GM19351 (cell line): Measurements from ENCODE around the gene CNTNAP2.

Experiments
- ATAC-seq: cut with Tn5 transposase; IDR thresholded peaks from one replicate; pipeline ENCODE4 v1.9.1; 2021; ENCODE audit warnings: mild to moderate bottlenecking, moderate library complexity; ENCODE audit not compliant: unreplicated experiment

Gene CNTNAP2

DNA sequence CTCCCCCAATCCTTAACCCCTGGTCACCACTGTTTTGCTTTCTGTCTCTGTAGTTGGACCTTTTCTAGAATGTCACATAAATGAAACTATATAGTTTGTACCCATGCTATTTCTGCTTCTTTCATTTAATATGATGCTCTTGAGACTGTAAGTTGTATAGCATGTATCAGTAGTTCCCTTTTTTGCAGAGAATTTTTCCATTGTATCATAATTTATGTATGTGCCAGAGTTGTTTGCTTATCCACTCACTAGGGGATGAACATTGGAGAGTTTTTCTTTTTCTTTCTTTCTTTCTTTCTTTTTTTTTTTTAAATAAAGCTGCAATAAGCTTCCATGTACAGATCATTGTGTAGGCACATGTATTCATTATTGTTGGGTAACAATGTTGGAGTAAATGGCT lies 544.8 kb downstream of the CNTNAP2 start:
- ATAC-seq = no peak

DNA sequence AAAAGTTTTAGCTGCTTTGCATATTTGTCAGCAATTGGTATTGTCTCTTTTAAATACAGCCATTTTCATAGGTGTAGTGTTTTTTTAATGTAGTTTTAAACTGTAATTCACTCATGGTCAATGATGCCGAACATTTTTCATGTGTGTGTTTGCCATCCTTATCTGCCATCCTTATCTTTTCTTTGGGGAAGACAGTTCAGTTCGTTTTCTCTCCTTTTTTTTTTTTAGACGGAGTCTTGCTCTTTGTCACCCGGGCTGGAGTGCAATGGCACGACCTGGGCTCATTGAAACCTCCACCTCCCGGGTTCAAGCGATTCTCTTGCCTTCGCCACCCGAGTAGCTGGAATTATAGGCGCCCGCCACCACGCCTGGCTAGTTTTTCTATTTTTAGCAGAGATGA lies 545.3 kb downstream of the CNTNAP2 start:
- no peak for ATAC-seq

GRCh38 chr7:146665023-146665422 lies 548.4 kb downstream of the CNTNAP2 start:
- no peak for ATAC-seq

- no peak for ATAC-seq
Observed at GRCh38 chr7:146670532-146670931, 553.9 kb downstream of the CNTNAP2 start.

DNA sequence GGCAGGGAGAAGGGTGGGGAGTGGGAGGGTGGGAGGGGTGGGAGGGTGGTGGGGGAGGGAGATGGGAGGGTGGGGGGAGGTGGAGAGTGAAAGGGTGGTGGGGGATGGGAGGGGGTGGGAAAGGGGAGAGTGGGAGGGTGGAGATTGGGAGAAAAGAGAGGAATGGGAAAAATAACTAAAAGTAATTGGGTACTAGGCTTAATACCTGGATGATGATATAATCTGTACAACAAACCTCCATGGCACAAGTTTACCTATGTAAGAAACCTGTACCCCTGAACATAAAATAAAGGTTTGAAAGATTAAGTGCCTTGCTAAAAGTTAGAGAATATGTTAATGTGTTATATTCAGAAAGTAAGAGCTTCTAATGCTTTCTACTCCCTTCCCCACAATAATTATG lies 564.9 kb downstream of the CNTNAP2 start:
- no peak for ATAC-seq

DNA sequence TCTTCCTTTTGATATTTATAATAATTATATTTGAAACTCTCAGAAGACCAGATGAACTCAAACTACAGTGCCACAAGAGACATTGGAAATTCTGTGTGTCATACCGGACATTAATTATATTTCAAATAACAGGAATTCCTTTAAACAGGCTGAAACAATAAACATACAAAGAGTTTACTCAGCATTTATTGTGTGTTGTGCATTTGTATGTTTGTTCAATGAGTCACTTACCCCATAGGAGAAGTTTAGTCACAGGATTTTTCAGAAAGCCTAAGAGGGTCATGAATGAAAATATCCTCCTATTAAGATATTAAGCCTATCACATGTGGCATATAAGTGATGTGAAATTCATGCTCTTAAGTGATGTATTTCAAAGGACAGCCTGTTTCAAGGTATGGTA lies 566.8 kb downstream of the CNTNAP2 start:
- no peak for ATAC-seq

DNA sequence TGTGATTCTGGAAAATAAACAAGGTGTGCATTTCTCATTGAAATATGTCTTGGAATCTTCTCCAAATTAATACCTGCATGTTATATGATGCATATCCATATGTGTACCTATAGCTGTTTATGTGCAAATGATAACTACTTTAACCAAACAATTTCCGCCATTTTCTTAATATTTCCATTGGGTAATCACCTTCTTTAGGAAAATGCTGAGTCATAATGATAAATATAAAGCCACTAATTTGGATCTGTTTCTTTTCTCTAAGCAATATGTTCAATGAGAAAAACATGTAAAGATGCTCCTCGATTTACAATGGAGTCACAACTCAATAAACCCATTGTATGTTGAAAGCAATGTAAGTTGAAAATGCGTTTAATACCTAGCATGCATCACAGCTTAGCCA lies 574.4 kb downstream of the CNTNAP2 start:
- ATAC-seq = no peak

GRCh38 chr7:146698995-146699610 lies 582.5 kb downstream of the CNTNAP2 start:
- ATAC-seq = no peak

DNA sequence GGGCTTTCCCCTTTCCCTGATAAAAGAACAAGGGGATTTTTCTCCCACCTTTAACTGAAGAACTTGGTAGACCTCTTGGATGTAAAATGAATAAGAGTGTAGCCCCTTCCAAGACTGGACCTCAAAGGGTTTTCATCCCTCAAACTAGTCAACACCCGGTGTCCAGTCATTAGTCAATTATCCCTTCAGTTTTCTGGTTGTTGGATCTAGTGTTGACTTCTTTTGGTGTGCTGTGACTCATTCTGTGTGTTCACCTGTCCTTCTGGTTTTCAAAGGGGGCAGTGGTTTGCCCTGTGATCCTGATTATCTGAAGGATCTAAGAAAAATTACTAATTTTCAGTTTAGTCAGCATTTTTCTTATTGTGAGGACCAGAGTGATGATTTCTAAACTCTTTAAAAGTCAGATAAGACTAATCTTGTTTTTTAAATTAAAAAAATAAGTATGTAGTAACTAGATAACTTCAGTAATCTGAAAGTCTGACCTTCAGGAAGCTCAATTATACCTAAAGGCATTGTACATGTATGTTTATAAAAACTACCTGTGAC lies 583.5 kb downstream of the CNTNAP2 start:
- no peak for ATAC-seq

DNA sequence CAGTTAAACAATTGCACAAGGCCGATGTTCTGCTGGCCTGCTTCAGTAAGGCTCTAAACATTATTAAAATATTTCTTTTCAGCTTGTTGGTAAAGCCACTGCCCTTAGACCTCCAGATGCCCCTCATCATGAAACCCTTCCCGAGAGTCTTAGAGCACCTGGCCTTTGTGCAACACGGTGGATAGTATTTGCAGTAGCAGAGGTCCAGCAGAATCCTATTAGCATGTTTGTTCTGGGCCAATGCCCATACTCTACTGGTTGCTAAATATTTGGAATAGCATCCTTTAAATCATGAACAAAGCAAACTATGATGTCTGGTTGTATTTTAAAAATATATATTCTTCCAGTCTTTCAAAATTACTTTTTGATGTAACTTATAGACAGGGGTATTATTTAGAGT lies 584.6 kb downstream of the CNTNAP2 start:
- no peak for ATAC-seq

- ATAC-seq = no peak
Observed at GRCh38 chr7:146702898-146703297, 586.3 kb downstream of the CNTNAP2 start.

- no peak for ATAC-seq
Observed at GRCh38 chr7:146709451-146710027, 592.9 kb downstream of the CNTNAP2 start.

DNA sequence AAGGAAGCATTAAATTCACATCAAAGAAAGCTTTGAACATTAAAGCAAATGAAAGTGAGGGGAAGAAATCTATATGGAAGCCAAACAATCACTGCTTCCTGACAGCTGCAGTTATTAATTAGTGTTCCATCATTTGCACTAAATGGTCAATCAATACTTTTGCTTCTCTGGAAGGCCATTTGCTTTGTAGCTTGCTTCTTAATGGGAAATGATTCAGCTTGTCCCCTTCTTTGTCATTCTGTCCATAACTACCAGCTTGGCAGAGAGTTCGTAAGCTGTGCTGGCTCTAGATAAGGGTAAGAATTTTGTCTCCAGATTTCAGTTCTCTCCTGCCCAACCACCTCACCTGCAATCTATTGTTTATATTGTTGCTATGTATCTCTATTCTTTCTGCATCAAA lies 596.6 kb downstream of the CNTNAP2 start:
- ATAC-seq = no peak

- ATAC-seq = no peak
Observed at GRCh38 chr7:146713934-146714333, 597.3 kb downstream of the CNTNAP2 start.

GRCh38 chr7:146720195-146720594 lies 603.6 kb downstream of the CNTNAP2 start:
- ATAC-seq = no peak

DNA sequence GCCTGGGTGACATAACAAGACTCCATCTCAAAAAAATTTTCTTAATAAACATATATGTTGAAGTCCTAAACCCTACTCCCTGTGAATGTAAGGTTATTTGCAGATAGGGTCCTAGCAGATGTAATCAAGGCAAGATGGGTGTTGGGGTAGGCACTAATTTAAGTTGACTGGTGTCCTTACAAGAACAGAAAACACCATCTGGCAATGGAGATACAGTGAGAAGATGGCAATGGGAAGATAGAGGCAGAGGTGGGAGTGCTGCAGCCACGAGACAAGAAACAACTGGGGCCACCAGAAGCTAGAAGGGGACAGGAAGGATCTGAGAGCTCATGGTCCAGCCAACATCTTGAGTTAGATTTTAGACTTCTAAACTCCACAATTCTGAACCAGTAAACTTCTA lies 606.4 kb downstream of the CNTNAP2 start:
- ATAC-seq = no peak

DNA sequence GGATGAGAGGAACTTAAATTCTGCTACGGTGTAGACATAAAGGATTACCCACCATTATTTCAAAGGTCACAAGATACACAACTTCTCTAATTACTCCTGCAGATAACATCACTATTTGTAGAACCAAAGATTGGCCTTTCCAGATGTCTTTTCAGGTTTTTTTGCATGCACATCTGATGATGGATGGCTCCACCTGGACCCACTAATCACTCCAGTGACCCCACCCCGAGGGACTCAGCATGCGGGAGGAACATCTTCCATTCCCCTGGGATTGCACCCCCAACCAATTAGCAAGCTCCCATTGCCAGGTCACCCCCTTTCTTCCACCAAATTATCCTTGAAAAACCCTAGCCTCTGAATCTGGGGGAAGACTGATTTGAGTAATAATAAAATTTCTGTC lies 608.9 kb downstream of the CNTNAP2 start:
- no peak for ATAC-seq

DNA sequence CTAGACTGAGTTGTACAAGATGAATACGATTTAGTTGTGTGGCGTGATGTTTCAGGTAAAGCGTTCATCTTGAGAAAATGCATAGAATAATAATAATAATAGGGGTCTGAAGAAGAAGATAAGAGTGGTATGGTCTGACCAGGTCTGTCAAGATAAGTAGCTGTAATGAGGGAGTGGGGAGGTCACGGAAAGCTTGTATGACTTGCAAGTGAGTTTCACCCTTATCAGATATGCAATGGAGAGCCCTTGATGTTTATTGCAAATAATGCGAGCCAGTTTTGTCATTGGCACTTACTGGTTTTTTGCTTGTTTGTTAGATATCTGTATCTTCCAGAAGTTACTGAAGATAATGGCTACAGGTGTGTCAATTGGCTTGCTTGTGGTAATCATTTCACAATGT lies 611.5 kb downstream of the CNTNAP2 start:
- no peak for ATAC-seq

DNA sequence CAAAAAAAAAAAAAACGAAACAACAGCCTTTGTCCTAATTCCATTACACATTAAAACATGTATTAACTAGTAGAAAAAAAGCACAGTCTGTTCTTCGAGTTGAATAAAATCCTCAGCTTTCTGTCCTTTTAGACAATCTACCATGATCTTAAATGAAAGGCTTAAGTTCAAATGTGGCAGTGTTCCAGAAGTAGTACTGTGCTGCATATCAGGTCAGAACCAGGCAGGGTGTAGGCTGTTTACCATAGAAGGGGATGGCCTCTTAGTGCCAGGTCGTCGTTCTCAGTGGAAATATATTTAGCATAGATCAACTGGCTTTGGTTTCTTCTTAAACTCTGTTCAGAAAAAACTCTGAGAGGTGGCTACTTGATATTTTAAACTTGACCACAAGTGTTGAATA lies 612.0 kb downstream of the CNTNAP2 start:
- no peak for ATAC-seq

- ATAC-seq = no peak
Observed at GRCh38 chr7:146731185-146731584, 614.6 kb downstream of the CNTNAP2 start.

- no peak for ATAC-seq
Observed at GRCh38 chr7:146735992-146736391, 619.4 kb downstream of the CNTNAP2 start.

DNA sequence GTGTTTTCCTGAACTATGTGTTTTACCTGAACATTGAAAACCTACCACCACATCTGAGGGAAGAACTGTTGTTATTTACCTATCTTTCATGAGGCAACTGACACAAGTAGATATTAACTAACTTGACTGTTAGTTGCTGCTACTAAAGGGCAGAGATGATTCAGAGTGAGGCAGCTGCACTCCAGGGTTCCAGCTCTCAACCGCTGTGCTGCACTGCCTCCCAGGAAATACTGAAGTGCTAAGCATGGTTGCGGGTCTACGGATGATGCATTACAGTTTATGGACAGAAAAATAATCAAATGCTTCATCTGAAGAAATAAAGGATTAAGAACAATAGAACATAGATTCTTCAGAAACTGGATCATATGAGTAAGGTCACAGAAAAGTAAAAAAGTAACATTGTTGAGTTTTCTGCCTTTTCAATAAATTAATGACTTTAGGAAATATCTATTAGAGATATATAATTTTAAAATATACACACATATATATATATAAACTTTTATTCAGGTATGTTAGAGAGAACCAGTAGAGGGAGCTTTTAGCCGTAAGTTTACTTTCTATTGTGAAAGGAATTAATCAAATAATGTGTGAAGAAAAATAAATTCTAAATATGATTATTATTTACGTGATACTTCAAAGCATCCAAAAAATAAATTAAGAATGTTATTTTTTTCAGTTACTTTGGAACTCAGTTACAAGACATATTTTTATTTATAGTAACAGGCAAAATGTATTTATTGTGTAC lies 620.0 kb downstream of the CNTNAP2 start:
- no peak for ATAC-seq
